ENCODE data around the gene THOP1. TPM values are rescaled to one million over a fixed set of nuclear protein-coding genes. Genes with fewer than 3 reads are reported as not detected.

Gene THOP1
- total RNA-seq = 100 to 1,000 TPM in 1 of 4 donors, 10 to 100 TPM in 3; 24.3 to 142 (median 49.5) TPM

DNA sequence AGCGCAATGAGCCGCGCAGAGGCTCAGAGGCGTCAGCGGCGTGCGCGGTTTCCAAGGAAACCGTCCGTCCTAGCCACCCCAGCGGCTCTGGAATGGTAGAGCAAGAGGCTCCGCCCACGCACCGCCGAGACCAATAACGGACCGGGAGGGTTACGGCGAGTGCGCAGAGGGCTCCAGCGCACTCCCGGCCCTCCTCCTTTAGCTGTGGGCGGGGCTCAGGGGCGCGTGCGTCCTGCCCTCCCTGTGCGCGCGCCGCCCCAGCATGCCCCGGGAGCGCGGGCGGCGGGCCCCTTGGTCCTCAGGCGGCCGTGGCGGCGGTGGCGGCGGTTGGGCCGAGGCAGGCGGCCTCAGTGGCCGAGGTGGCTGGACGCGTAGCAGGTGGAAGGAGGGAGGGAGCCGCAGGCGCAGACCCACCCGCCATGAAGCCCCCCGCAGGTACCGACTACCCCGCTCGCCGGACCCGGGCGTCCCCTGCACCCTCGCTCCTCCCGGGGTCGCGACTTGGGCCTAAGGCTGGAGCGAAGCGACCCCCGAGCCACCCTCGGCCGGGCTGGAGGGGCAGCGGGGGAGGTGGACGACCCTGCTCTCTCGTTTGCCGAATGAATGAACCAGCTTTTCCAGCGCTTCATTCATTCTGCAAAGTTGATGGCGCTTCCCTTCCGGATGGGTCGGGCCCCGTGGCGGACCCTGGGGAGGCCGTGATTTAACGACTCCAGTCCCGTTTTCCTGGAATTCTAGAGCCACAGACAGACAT, at the start of gene THOP1:
Gene THOP1 (plus strand): TSS at position 260 of the 754 bp plus-strand sequence. CDS start 160 bp downstream, at position 420.
- no peaks in the 10 kb centered on the region for H3K9me3 ChIP-seq
- H3K27ac ChIP-seq = peak within 1 kb of the TSS; percentile 37 to 78 (median 60)
- peak; percentile 33 to 64 for TF ChIP-seq POLR2A (IDR thresholded peaks at IDR 0.05)
- TF ChIP-seq, protein P1, sequence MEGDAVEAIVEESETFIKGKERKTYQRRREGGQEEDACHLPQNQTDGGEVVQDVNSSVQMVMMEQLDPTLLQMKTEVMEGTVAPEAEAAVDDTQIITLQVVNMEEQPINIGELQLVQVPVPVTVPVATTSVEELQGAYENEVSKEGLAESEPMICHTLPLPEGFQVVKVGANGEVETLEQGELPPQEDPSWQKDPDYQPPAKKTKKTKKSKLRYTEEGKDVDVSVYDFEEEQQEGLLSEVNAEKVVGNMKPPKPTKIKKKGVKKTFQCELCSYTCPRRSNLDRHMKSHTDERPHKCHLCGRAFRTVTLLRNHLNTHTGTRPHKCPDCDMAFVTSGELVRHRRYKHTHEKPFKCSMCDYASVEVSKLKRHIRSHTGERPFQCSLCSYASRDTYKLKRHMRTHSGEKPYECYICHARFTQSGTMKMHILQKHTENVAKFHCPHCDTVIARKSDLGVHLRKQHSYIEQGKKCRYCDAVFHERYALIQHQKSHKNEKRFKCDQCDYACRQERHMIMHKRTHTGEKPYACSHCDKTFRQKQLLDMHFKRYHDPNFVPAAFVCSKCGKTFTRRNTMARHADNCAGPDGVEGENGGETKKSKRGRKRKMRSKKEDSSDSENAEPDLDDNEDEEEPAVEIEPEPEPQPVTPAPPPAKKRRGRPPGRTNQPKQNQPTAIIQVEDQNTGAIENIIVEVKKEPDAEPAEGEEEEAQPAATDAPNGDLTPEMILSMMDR (IDR thresholded peaks at IDR 0.05) = peak in 1 of 6 experiments; percentile 22
- H3K27me3 ChIP-seq = no peaks in the 10 kb centered on the region
- no peaks in the 10 kb centered on the region for H3K36me3 ChIP-seq
- peak within 1 kb of the TSS; percentile 72 to 98 (median 81) for H3K4me3 ChIP-seq
- peaks cover 0 to 39% (median 9%) of the 10 kb centered on the region in 4 donors for H3K4me1 ChIP-seq
- DNase-seq = peak; percentile 98 to 99 (median 99)

DNA sequence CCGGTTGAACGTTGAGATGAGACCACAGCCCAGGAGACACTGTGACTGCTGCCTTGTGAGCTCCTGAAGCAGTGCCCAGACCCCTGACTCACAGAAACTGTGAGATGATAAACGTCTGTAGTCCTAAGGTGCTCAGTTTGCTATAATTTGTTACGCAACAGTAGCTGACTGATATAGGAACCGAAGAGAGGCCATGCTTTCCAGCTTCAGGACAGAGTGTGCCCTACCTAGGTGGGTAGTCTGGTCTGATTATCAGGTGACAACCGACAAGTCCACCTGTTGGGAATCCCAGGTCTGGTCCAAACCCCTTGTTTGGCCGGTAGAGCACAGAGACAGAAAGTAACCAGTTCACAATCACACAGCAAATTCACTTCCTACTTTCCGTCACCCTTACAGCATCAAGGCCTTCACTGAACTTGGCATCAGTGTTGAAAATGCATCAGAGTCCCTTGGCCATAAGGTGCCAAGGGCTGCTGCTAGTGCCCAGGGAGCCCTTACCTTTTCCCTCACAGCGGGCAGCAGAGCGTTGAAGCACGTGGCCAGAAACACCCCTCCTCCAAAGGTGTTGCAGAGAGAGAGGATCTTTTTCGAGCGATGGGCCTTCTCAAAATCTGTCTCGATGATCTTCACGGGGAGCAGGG, 48.6 kb upstream of the THOP1 start:
- Histone ChIP-seq H3K4me1 (peaks cover 0 to 15% (median 2%) of the 10 kb centered on the region in 4 donors), H3K27me3 (no peaks in the 10 kb centered on the region), H3K27ac (no peak overlapping the region), H3K4me3 (no peak overlapping the region), H3K36me3 (peaks cover 0 to 38% (median 0%) of the 10 kb centered on the region in 3 donors), H3K9me3 (no peaks in the 10 kb centered on the region)
- TF ChIP-seq, protein P1 (IDR thresholded peaks at IDR 0.05) = no peak
- TF ChIP-seq POLR2A (IDR thresholded peaks at IDR 0.05) = no peak
- DNase-seq = no peak

DNA sequence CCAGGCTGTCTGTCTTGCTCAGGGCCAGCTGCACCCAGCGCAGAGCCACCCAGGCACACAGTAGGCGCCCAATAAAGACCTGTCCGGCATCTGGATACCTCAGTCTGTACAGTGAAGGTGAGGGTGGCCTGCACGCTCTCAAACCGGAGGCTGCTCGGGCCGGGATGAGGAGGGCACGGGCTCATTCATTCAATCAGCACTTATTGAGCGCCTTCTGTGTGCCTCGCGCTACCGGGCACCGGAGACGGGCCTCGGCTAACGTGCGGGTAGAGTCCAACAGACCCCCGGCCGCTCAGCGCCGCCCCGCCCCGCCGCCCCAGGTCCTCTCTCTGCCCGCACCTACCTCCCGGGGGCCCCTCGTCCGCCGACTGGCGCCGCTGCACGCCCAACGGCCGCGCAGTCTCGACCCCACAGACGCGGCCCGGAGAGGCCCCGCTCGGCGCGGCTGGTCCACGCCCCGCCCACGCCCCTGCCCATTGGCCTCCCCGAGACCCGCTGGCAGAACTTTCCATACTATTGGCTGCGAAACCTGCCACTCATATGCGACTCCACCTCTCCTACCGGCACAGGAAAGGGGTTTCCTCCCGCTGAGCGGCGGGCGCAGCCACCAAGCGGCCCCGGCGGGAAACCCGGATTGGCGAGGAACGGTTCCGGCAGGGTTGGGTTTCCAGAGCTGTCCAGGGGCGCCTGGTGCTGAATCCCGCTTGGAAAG, 45.5 kb upstream of the THOP1 start, which contains the start of gene SLC39A3:
Gene SLC39A3 (minus strand): TSS at position 416 of the 712 bp plus-strand sequence. CDS start 2,760 bp downstream, outside the sequence.
- DNase-seq = peak; percentile 97 to 99 (median 98)
- TF ChIP-seq, protein P1 (IDR thresholded peaks at IDR 0.05) = peak in 5 of 6 experiments; percentile 19 to 55 (median 44)
- TF ChIP-seq POLR2A (IDR thresholded peaks at IDR 0.05) = peak in 1 of 2 donors; percentile 27
- no peaks in the 10 kb centered on the region for H3K27me3 ChIP-seq
- peaks cover 0 to 22% (median 0%) of the 10 kb centered on the region in 3 donors for H3K36me3 ChIP-seq
- H3K4me1 ChIP-seq = peaks cover 0 to 15% (median 2%) of the 10 kb centered on the region in 4 donors
- peak within 1 kb of the TSS; percentile 78 to 99 (median 92) for H3K4me3 ChIP-seq
- H3K9me3 ChIP-seq = no peaks in the 10 kb centered on the region
- peak within 1 kb of the TSS; percentile 49 to 92 (median 61) for H3K27ac ChIP-seq

DNA sequence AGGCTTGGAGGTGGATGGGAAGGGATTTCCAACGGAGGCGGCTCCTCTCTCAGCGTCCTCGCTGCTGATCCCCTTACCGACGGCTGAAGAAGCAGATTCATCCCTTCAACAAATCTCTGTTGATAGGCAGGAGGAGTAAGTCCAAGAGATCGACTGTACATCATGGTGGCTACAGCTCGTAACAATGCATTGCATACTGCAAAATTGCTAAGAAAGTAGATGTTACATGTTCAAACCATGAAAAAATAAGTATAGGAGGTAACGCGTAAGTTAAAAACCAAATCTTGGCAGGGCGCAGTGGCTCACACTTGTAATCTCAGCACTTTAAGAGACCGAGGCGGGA, 45.0 kb upstream of the THOP1 start:
- H3K9me3 ChIP-seq = no peaks in the 10 kb centered on the region
- peaks cover 0 to 15% (median 2%) of the 10 kb centered on the region in 4 donors for H3K4me1 ChIP-seq
- DNase-seq = no peak
- no peak overlapping the region for H3K27ac ChIP-seq
- peak overlapping the region in 2 of 4 donors; percentile 78 to 97 for H3K4me3 ChIP-seq
- TF ChIP-seq, protein P1 (IDR thresholded peaks at IDR 0.05) = no peak
- no peak for TF ChIP-seq POLR2A (IDR thresholded peaks at IDR 0.05)
- H3K36me3 ChIP-seq = peaks cover 0 to 17% (median 0%) of the 10 kb centered on the region in 3 donors
- H3K27me3 ChIP-seq = no peaks in the 10 kb centered on the region

DNA sequence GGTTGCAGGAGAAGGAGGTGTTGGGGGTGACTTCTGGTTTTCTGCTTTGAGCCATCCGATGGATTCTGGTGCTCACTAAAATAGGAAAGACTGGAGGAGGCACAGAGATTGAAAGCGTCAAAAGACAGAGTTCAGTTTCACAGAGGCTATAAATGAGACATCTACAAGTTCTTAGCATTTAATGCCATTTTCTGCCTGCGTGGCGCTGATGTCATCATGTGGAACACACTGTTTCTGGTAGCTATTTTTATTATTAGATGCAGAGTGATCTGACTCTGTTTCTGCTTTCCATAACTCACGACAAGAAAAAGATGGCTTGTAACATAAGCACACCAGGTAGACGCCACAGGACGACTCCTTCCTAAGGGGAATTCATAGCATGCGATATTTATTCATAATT, 42.2 kb upstream of the THOP1 start:
- Histone ChIP-seq H3K36me3 (no peaks in the 10 kb centered on the region), H3K27ac (no peak overlapping the region), H3K4me1 (peaks cover 0 to 14% (median 2%) of the 10 kb centered on the region in 4 donors), H3K27me3 (no peaks in the 10 kb centered on the region), H3K9me3 (no peaks in the 10 kb centered on the region), H3K4me3 (no peak overlapping the region)
- no peak for DNase-seq
- TF ChIP-seq, protein P1 (IDR thresholded peaks at IDR 0.05) = no peak
- TF ChIP-seq POLR2A (IDR thresholded peaks at IDR 0.05) = no peak
